ENCODE data around the gene TIAM1.

The TIAM1 gene

GRCh38 chr21:31343680-31344480, at the start of gene TIAM1:
Gene TIAM1, minus strand, starts transcription at chr21:31344261. Its CDS starts 77,289 bp downstream, at chr21:31266972.
- DNase-seq (ENCODE audit: extremely low read depth in 1 of 2, low read depth in 1 of 2): no peak

GRCh38 chr21:31387560-31388186, 43.6 kb upstream of the TIAM1 start:
- no peak for DNase-seq (ENCODE audit: extremely low read depth in 1 of 2, low read depth in 1 of 2)

GRCh38 chr21:31386006-31386405, 41.9 kb upstream of the TIAM1 start:
- no peak for DNase-seq (ENCODE audit: extremely low read depth in 1 of 2, low read depth in 1 of 2)

GRCh38 chr21:31383770-31384169, 39.7 kb upstream of the TIAM1 start:
- no peak for DNase-seq (ENCODE audit: extremely low read depth in 1 of 2, low read depth in 1 of 2)

- DNase-seq (ENCODE audit: extremely low read depth in 1 of 2, low read depth in 1 of 2): no peak
These were observed 38.0 kb upstream of the TIAM1 start for GRCh38 chr21:31382060-31382459.

- no peak for DNase-seq (ENCODE audit: extremely low read depth in 1 of 2, low read depth in 1 of 2)
These were observed 32.2 kb upstream of the TIAM1 start for GRCh38 chr21:31376301-31376700.

- no peak for DNase-seq (ENCODE audit: extremely low read depth in 1 of 2, low read depth in 1 of 2)
These were observed 30.3 kb upstream of the TIAM1 start for GRCh38 chr21:31374395-31374794.

- no peak for DNase-seq (ENCODE audit: extremely low read depth in 1 of 2, low read depth in 1 of 2)
These were observed 28.4 kb upstream of the TIAM1 start for GRCh38 chr21:31372471-31372765.

- no peak for DNase-seq (ENCODE audit: extremely low read depth in 1 of 2, low read depth in 1 of 2)
These were observed 27.8 kb upstream of the TIAM1 start for GRCh38 chr21:31371715-31372470.

- no peak for DNase-seq (ENCODE audit: extremely low read depth in 1 of 2, low read depth in 1 of 2)
These were observed 27.0 kb upstream of the TIAM1 start for GRCh38 chr21:31370893-31371544.

GRCh38 chr21:31370281-31370892, 26.3 kb upstream of the TIAM1 start:
- no peak for DNase-seq (ENCODE audit: extremely low read depth in 1 of 2, low read depth in 1 of 2)

- DNase-seq (ENCODE audit: extremely low read depth in 1 of 2, low read depth in 1 of 2): no peak
These were observed 24.3 kb upstream of the TIAM1 start for GRCh38 chr21:31368361-31368760.

- DNase-seq (ENCODE audit: extremely low read depth in 1 of 2, low read depth in 1 of 2): no peak
These were observed 23.7 kb upstream of the TIAM1 start for GRCh38 chr21:31367801-31368200.

- DNase-seq (ENCODE audit: extremely low read depth in 1 of 2, low read depth in 1 of 2): no peak
These were observed 22.8 kb upstream of the TIAM1 start for GRCh38 chr21:31366825-31367224.

GRCh38 chr21:31364253-31364945, 20.3 kb upstream of the TIAM1 start:
- DNase-seq (ENCODE audit: extremely low read depth in 1 of 2, low read depth in 1 of 2): no peak

GRCh38 chr21:31363720-31364119, 19.7 kb upstream of the TIAM1 start:
- DNase-seq (ENCODE audit: extremely low read depth in 1 of 2, low read depth in 1 of 2): no peak

- no peak for DNase-seq (ENCODE audit: extremely low read depth in 1 of 2, low read depth in 1 of 2)
These were observed 16.7 kb upstream of the TIAM1 start for GRCh38 chr21:31360717-31361116.

GRCh38 chr21:31358158-31358557, 14.1 kb upstream of the TIAM1 start:
- DNase-seq (ENCODE audit: extremely low read depth in 1 of 2, low read depth in 1 of 2): no peak

- no peak for DNase-seq (ENCODE audit: extremely low read depth in 1 of 2, low read depth in 1 of 2)
These were observed 12.4 kb upstream of the TIAM1 start for GRCh38 chr21:31356440-31356839.
